HG03571 (cell line): ENCODE results near the gene CRB2.

Experiments used
- ATAC-seq: cut with Tn5 transposase; IDR thresholded peaks from one replicate; pipeline ENCODE4 v1.9.1; 2021; ENCODE audit not compliant: unreplicated experiment

The CRB2 gene

GRCh38 chr9:123377211-123377971, 21.4 kb downstream of the CRB2 start:
- no peak for ATAC-seq

DNA sequence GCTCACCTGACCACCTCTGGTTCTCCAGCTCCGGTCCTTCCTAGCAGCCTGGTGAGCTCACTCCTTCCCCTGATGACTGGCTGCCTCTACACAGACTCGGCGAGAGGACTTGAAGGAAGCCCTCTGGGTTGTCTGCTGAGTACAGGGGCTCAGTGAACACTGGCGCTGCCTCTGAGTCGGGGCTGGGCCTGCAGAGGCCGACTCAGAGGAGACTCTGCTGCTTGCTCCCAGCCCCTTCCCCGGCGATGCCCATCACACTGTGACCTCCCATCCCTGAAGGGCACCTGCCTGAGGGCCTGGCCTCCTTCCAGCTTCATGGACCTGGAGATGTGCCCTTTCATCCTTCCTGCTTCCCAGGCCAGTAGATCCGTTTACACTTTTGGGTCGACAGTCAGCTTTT, 22.0 kb downstream of the CRB2 start:
- no peak for ATAC-seq

GRCh38 chr9:123378956-123379660, 23.1 kb downstream of the CRB2 start:
- ATAC-seq = no peak

- ATAC-seq = no peak
Measured at GRCh38 chr9:123380852-123381705, 25.1 kb downstream of the CRB2 start.

DNA sequence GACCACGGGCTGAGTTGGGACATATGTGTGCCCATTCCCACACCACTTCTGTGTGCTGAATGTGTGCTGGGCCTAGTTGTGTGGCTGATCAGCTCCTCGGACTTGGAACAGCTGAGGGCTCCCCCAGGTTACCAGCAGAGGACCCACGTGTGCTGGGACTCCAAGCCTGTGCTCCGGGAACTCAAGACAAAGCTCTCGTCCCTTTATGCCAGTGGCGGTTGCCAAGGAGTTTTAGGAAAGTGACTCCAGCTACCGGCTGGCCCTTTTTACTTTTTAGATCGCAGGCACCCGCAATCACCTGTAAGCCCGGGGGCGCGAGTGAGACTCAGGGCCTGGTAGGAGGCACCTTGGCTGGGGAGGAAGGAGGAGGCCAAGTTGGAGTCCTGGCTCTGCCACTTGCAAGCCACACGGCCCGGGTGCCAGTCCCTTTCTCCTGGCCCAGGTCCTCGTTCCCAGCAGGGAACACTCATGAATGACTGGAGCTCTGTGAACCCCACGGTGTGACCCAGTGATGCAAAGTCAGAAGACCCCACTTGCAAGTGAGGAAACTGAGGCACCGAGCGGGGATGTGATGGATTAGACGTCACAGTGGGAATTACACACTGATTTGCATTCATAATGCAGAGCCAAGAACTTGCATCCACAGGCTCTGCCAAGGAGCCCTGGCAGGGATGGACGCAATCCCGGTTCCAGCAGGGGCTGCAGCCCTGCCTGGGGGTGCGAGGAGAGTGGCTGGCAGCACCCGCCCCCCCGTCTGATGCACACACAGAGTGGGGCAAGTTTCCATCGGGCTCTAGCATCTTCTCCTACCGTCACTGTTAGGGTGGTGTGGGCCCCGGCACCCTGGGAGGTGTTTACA, 26.9 kb downstream of the CRB2 start:
- no peak for ATAC-seq

DNA sequence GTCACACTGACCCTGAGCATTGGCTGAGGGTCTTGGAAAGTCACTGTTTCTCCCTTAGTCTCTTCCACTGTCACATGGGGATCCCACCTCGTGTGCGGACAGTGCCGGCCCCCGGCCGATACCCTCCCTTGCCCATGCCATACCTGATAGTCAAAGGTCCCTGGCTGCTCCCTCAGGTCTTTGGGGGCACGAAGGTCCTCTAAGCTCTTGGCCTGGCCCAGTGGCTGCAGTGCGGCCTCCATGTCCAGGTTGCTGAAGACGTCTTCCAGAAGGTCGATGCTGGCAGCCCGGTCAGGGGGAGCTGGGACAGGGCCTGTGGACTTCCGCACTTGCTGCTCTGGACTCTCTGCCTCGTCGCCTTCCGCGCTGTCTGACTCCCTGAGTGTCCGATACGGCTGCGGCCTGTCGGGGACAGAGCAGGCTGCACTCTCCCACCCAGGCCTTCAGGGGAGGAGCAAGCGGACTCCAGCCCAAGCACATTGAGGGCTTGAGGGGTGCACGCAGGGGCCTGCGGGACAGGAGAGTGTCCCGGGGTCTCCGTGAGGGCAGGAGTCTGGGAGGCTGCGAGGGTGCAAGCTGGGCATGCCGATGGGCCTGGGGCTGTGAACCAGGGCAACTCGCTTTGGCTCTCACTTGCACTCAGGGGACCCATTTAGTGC, 27.6 kb downstream of the CRB2 start:
- no peak for ATAC-seq

- no peak for ATAC-seq
Measured at GRCh38 chr9:123387686-123388085, 31.7 kb downstream of the CRB2 start.

- ATAC-seq = no peak
Measured at GRCh38 chr9:123389070-123389469, 33.1 kb downstream of the CRB2 start.

DNA sequence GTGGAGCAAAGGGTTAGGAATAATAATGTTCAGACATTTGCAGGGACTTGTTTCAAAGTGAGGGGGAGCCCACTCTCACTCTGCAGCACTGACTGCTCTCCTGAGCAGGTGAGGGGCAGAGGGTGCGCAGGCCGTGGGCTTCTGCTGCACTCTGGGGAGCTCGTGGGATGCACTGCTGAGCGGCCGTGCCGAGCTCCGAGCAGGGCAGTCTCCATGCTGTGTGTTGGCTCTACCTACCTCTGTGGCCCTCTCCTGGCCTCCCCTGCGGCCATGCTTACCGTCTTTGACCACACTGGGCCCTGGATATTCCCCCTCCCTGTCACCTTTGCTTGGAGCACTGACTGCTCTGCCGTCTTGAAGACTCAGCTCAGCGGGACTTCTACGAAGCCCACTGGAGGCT, 33.7 kb downstream of the CRB2 start:
- ATAC-seq = no peak

DNA sequence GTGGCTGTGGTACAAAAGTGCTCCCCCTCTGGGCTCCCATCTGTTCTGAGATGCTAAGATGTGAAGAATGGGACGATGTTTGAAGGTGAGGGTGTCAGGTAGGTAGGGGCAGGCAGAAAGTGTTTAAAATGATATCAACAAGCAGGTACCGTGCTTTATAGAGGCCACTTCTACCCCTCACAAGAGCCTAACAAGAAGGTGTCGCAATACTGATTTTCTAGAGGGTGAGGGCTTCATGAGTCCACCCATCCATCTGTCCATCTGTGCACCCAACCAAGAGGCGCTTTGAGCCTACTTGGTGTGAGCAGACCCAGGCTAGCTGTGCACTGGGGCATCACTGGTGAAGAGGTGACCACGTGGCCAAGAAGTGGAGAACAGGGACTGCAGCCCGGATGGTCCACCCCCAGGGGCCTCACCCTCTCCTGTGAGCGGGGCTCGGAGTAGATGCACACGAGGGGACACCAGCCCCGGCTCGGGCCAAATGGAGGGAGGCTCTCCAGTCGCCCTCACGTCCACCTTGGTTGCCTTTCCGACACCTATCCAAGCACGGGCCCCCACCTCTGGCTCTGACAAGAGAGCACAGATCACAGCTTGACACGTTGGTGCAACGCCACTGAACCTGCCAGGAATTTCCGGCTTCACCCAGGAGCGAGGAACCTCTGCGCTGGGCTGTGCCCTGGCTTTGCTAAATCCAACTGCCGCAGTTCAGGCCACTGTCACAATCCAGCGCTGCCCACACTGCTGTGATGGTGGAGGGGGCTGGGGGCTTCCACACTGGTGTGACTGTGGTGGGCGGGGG, 34.5 kb downstream of the CRB2 start:
- ATAC-seq = no peak

DNA sequence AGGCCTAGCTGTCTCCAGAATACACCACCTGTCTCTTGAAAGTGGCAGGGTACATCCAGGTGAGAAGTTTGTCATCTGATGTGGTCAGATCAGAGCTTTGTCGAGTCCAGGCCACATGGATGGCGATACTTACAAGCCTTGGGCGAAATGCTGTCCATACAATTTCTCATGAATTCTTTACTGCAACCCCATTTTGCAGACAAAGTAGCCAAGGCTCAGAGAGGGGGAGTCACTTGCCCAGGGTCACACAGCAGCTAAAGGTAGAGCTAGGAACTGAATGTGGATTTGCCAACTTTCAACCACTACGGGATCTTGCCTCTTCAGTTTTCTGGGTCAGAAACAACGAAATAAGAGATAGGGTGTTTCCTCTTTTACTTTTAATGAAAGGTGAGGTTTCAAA, 35.2 kb downstream of the CRB2 start:
- no peak for ATAC-seq

GRCh38 chr9:123391946-123392345, 35.9 kb downstream of the CRB2 start:
- no peak for ATAC-seq

DNA sequence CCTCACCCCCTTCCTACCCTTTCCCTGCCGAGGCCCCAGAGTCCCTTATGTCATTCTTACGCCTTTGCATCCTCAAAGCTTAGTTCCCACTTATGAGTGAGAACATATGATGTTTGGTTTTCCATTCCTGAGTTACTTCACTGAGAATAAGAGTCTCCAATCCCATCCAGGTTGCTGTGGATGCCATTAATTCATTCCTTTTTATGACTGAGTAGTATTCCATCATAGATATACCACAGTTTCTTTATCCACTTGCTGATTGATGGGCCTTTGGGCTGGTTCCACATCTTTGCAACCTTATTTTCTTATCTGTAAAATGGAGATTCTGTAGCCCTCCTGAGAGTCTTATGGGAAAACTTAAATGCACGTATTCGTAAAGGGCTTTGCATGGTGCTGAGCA, 36.8 kb downstream of the CRB2 start:
- no peak for ATAC-seq

DNA sequence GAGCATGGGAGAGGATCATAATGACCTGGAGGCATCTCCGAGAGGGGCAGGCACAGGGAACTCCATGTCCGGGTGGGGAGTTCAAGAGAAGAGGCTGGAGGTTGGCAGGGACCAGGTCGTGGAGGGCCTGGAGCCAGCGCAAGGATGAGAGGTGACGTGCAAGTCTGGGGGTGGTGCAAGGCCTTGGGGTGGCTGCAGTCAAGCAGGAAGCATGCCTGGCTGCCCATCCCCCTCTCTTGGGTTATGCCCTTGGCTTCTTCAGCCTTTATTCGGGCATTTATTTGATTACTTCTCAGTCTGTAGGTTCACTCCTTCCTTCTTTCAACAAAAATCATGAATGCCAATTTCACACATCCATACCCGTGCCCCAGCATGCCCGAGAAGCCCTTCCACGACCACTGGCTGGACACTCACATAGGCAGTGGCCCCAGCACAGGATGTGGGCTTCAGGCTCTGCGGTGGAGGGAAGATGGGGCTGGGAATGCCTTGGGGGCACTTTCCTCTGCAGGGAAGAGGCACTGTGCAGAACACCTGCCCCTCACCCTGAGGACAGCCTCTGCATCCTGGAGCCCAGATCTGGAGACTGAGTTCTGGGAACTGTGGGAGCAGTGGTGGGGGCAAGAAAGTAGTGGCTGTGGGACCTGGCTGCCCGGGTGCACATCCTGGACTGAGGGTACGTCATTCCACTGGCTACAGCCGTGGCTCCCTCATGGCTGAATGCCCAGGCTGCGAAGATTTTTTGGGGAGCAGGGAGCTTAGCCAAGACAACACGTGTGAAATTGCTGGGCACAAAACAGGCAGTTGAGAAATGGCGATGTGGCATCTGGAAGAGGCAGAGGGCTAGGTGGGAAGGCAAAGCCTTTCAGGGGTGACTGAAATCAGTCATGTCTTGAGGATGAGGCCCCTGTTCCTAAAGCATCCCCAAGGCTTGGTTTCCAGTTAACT, 38.6 kb downstream of the CRB2 start:
- ATAC-seq = no peak

- ATAC-seq = no peak
Measured at GRCh38 chr9:123395276-123395688, 39.3 kb downstream of the CRB2 start.

DNA sequence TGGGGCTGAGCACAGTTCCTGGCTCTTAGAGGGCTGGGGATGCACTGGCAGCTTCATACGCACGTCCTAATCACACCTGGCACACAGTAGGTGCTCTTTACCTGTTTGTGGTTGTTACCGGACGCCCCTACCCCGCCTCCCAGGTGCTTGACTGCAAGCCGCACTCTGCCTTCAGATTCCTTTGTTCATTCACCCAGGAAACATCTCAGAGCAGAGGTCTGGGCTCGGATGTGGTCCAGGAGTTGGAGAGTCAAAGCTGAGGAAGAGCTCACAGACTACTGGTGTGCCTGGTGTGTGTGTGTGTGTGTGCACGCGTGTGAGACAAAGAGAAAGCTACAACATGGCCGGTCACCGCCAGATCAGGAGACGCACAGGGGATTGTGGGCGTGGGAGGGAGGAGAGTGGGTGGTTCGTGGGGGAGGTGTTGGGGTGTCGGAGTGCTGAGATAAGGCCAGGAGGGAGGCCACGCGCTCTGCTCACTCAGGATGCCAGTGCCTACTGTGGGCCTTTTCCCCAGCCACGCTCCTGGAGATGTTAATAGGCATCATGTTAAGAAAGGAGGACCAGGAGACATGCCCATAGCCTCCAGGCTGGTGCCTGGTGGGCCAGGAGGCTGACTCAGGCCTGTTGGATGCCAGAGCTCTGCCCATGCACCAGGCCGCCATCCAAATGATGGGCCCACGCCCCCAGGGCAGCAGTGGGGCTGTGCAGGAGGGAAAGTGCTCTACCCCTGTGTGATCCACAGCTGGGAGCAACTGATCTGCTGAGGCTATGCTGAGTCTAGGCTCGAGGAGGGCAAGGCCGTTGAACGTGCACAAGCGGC, 39.9 kb downstream of the CRB2 start:
- no peak for ATAC-seq

DNA sequence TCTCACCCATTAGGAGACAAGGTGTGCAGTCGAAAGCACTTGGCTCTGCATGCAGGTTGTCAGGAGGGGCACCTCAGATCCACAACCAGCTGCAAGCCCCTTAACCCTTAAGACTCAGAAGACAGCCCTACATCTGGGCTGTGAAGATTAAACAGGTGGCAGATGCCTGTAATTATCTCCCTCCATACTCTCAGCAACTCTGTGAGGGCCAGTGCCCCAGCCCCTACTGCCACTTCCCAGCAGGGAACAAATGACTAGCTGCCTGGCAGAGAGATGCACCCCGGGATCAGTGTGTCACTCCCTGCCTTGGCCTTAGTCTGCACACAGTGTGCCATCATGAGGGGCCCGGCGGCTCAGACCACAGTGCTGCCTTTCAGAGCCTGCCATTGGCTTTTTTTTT, 42.0 kb downstream of the CRB2 start:
- ATAC-seq = no peak
